Inflammatory macrophage treated with lipopolysaccharide for 1 hour (primary cell): Measurements from ENCODE around the gene TIMM44.
A peak's percentile ranks its signal among the peaks of the same experiment; 100 is the strongest.
"Not testable (repeated sequence)": the region's sequence is repeated elsewhere in the genome, so short reads cannot be mapped to it uniquely, and the experiment has no call there.

Experiments used
- DNase-seq, 2 donors: peaks; one replicate each; pipeline ENCODE4 v3.0.0-alpha.2; 2020 to 2022

Gene TIMM44

DNA sequence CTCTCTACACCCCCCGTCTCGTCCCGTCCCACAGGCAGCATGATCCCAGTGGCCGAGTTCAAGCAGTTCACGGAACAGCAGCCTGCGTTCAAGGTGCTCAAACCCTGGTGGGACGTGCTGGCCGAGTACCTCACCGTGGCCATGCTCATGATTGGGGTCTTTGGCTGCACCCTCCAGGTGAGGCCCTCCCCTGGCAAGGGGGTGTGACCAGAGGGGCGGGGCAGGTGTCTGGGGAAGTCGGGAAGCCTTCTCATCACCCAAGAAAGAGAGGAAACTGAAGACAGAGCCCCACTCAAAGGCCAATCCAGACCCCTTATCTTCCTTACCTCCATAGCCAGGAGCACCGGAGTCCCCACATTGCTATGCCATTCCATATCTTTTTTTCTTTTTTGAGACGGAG lies 47.9 kb downstream of the TIMM44 start:
- DNase-seq: no peak

DNA sequence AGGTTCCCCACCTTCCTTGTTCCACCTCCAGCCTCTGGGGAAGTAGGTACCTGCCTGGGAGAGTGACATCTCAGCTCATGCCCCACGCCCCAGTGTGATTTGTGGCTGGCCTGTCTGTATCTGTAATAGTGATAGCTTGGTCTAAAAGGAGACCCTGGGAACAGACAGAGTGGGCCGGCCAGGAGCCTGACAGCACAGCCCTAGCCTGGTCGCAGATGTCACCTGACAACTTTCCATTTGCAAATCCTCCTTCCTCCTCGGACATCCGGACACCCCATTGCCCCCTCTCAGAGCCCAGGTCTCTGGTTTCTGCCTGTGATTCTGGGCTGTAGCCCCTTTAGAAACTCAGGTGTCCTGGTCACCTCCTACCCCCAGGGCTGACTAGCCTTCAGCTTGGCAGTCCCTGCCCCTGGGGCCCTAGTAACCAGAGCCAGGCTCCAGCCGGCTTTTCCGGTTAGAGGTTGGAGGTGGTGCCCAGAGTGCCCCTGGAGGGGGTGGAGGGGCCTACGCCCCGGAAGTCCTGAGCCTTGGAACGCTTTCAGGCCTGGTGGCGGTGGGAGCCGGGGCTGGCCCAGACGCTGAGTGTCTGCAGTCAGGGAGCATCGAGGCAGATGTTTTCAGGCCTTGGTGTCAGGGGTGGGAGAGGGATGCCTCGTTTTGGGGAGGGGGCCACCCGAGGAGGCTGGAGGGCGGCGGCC lies 48.7 kb downstream of the TIMM44 start:
- no peak for DNase-seq

DNA sequence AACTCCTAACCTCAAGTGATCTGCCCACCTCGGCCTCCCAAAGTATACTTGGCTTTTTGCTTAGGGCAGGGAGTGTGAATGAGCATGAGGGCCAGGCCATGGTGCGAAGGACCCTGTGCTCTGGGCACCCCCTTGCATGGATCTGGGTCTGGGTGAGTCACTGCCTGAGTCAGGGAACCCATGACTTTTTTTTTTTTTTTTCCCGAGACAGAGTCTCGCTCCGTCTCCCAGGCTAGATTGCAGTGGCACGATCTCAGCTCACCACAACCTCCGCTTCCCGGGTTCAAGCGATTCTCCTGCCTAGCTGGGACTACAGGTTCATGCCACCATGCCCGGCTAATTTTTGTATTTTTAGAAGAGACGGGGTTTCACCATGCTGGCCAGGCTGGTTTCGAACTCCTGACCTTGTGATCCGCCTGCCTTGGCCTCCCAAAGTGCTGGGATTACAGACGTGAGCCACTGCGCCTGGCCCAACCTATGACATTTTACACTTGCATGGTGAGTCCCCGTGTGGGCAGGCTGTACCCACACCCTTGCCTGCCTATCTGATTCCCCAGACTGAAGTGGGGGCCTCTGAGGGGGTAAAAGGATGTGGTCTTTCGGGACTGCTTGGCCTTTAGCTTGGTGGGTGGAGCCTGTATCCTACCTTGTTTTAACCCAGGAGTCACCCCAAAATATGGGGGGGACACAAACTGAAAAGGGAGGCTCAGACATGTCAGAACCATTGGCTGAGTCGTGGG lies 49.9 kb downstream of the TIMM44 start:
- not testable (repeated sequence) for DNase-seq

DNA sequence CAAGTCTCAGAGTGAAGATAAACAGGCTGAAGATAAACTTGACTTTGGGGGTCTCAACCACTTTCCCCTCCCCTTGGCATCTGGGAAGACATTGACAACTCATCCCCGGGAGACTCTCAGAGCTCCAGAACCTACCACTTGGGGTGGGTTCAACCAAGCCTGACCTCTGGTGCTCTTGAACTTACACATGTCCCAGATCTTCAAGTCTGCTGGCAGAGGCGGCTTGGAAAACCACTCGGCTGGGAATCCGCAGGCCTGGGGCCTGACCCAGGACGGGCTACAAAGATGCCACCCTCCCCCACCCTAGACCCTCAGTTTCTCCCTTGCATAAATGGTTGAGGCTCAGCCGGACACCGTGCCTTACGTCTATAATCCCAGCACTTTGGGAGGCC lies 54.6 kb downstream of the TIMM44 start:
- DNase-seq: no peak

DNA sequence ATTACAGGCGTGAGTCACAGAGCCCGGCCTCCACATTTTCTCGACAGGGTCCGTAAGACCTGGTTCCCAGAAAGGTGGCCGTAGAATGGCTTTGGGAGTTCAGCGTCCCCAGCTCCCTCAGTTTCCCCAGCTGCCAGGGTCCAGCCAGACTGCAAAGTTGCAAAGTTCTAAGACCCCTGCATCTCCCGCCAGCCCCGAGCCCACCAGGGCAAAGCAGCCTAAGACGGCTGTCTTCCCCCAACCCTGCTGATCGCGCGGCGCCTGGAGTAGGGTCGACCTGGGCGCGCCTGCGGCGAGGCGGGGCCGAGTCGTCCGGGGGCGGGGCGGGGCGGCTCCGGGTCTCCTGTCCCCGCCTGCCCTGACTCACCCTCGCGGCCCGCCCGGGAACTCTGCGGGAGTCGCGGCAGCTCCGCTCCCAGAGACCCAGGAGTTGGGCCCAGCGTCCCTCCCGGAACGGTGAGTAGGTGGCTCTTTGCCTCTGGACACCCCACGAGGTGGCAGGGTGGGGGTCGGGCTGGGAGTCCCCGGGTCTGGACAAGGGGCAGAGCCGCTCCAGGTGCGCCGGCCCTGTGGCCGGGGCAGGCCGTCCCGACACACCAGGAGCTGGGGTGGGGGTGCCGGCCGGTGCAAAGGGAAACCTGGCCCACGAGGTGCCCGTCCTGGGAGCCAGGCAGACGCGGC lies 55.2 kb downstream of the TIMM44 start, which contains the start of gene LRRC8E:
TSS of gene LRRC8E (plus strand) at position 366 of the 681 bp plus-strand sequence. CDS start 7,094 bp downstream, outside the sequence.
- peak in 1 of 2 donors; percentile 27 for DNase-seq

DNA sequence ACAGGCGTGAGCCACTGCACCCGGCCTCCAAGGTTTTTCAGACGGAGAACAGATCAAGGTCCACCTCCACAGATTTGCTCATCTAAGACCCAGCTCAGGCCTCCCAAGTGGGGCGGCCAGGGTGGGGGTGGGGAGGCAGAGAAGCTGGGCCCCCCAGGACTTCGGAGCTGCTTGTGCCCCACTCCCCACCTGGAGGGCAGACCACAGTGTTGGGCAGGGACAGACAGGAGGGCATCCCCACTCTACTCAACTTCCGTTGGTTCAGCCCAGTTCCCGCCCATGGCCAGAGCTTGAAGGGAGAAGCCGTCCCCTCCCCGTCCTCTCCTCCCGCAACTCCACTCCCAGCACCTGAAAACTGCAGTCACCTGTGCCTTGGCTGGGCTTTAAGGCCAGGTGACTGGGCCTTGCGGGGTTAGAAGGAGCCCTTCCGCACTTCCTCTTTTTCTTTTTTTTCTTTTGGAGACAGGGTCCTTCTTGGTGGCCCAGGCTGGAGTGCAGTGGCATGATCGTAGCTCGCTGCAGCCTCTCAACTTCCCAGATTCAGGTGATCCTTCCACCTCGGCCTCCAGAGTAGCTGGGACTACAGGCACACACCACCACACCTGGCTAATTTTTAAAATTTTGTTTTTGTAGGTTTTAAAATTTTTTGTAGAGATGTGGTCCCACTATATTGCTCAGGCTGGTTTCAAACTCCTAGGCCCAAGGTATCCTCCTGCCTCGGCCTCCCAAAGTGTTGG lies 55.9 kb downstream of the TIMM44 start:
- no peak for DNase-seq

DNA sequence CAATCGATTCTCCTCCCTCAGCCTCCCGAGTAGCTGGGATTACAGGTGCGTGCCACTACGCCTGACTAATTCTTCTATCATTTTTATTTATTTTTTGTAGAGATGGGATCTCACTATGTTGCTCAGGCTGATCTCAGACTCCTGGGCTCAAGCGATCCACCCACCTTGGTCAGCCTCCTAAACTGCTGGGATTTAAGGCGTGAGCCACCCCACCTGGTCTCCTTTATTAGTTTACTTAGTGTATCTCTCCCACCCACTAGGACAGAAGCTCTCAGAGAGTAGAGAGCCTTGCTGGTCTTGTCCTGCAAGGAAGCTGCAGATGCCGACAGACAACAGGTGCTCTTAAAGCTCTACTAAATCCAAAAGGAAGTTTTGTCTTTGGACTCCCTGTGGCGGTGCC lies 57.6 kb downstream of the TIMM44 start:
- no peak for DNase-seq

DNA sequence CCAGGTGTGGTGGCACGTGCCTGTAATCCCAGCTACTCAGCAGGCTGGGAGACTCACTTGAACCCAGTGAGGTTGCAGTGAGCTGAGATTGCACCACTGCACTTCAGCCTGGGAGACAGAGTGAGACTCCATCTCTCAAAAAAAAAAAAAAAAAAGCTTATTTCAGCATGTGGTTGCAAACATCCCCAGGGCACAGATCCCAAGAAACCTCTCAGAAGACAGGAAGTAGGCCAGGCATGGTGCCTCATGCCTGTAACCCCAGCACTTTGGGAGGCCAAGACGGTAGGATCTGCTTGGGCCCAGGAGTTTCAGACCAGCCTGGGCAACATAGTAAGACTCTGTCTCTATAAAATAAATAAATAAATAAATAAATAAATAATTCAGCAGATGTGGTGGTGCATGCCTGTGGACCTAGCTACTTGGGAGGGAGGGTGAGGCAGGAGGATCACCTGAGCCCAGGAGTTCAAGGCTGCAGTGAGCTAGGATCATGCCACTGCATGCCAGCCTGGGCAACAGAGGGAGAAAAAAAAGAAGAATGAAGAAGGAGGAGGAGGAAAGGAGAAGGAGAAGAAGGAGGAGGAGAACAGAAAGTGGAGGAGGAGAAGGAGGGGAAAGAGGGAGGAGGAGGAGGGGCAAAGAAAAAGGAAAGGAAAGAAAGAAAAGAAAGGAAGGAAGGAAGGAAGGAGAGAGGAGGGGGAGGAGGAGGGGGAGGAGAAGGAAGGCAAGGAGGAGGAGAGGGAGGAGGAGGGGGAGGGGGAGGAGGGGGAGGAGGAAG lies 59.5 kb downstream of the TIMM44 start:
- no peak for DNase-seq

DNA sequence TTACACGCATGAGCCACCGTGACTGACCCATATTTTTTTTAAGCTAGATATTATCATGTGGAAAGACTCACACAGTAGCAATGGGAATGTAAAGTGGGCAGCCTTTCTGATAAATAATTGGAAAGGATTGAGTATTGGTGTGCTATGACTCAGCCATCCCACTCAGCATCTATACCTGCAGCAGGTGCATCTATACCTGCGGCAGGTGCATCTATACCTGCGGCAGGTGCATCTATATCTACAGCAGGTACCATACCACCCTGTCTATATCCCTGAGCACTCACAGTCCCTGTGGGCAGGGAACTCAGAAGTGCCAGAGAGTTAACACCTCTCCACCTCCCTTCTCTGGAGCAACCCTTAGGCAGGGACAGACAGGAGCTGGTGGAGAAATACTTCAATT lies 60.4 kb downstream of the TIMM44 start:
- no peak for DNase-seq

DNA sequence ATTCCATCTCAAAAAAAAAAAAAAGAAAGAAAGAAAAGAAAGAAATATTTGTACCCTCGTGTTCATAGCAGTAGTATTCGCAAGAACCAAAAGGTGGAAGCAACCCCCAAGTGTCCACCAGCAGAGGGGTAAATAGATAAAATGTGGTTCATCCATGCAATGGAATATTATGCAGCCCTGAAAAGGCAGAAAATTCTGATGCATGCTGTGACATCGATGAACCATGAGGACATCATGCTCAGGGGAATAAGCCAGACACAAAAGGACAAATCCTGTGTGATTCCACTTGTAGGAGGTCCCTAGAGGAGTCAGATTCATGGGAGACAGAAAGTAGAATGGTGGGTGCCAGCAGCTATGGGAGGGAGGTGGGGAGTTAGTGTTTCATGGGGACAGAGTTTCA lies 61.6 kb downstream of the TIMM44 start:
- DNase-seq: no peak

DNA sequence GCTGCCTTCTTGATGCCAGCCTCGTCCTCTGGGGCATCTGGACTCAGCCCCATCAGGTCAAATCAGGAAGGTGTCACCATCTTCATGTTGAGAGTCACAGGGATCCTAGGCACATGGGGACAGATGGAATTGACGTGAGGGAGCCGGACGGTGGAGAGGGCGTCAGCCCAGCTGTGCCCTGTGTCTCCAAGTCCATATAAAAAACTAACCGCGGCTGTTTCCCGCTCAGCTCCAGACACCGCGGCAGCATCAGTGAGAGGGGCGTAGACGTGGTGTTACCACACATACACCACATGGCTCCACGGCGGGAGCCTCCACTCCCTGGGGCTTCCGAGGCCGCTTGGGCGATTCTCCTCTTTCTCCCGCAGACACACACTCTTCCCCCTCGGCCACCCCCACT lies 63.6 kb downstream of the TIMM44 start:
- DNase-seq: no peak

DNA sequence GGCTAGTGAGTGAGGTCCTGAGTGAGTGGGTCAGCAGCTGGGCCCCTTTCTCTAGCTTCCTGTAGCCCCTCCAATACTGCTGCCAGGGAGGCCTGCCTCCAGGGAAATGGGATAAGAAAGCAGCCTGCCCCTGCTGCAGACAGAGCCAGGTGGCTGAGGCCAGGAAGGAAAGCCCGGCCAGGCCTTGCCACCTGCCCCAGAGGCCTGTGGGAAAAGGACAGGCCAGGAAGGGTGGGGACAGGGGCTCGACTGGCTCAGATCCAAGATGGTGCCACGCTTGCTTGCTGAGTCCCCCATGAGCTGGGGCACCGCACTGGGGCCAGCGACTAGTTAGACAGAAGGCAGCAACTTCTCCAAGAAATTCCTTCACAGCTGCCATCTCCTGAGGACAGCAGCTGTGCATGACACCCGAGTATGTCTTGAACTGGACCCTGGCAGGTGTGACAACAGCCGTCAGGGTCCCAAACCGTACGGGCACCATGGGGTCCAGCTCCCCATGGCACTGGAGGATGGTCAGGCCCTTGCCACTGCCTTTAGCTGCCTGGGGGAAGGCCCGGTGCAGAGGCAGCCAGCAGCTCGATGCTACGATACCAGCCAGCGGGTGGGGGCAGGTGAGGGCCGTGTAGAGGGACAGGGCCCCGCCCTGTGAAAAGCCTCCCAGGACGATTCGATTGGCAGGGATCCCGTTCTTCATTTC lies 64.2 kb downstream of the TIMM44 start:
- no peak for DNase-seq

DNA sequence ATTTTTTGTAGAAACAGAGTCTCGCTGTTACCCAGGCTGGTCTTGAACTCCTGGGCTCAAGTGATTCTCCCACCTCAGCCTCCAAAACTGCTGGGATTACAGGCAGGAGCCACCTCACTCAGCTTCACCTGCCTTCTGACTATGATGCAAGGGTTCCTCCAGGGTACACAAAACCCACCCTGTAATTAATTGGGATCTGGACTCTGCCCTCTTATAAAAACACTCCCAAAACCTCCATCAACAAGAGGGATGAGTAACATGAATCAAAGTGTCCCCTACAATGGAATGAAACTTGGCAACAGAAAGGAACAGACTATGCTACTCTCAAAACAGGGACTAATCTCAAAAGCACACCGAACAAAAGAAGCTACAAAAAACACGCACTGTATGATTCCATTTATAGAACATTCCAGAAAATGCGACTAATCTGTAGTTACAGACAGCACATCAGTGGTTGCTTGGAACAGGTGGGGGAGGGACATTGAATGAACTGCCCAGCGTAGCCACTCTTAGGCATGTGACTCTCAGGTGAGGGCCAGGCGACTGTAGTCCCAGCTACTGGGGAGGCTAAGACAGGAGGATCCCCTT lies 66.1 kb downstream of the TIMM44 start:
- DNase-seq: no peak
